ENCODE results near the gene ASMT.

- TF ChIP-seq CTCF (IDR thresholded peaks at IDR 0.05) (no peak), USF1 (IDR thresholded peaks at IDR 0.05; ENCODE audit: borderline replicate concordance, low read depth) (no peak)
Observed at GRCh38 chrX:1600406-1601050, 14.3 kb upstream of the ASMT start.

All from SK-N-SH (cell line).